ENCODE data around the gene PRDM15. TPM values are rescaled to one million over a fixed set of nuclear protein-coding genes. Genes with fewer than 3 reads are reported as not detected.

The PRDM15 gene
- total RNA-seq, 1 experiment from 2014 or later, result 3.3 TPM

- no peak for DNase-seq (ENCODE audit: low read depth)
Measured at GRCh38 chr21:41749286-41749685, 129.9 kb downstream of the PRDM15 start.

Other genes with a start within 250 kb of the PRDM15 start
- 33.6 and 39.5 TPM in 2 replicates for gene RIPK4, start 112.3 kb downstream of the PRDM15 start, total RNA-seq (2014; rRNA removed; shearing (Covaris generic))
- gene C2CD2, start 74.7 kb upstream of the PRDM15 start, total RNA-seq (2014; rRNA removed; shearing (Covaris generic)), result 25.3 and 35.4 TPM in 2 replicates
- gene ZBTB21, start 131.0 kb upstream of the PRDM15 start, total RNA-seq (2014; rRNA removed; shearing (Covaris generic)), result 16.9 and 17.7 TPM in 2 replicates
- 0.24 and 0.80 TPM in 2 replicates for gene UMODL1, start 192.0 kb upstream of the PRDM15 start, total RNA-seq (2014; rRNA removed; shearing (Covaris generic))